Esophagus squamous epithelium (tissue), 4 donors: Measurements from ENCODE around the gene SKP1.

ENCODE experiments used
- CTCF ChIP-seq, 6 experiments: fragments of 450-650 bp in 4 of 6; fragments of 200-600 bp in 2 of 6; sonication (generic) in 2 of 6; IDR thresholded peaks; one replicate each; pipeline ENCODE4 v1.5.1; 2016 to 2019; ENCODE audit warnings: antibody characterized with exemption in 6 of 6, mild to moderate bottlenecking in 4 of 6, moderate library complexity in 4 of 6
- POLR2A ChIP-seq, 4 donors: fragments of 450-650 bp; IDR thresholded peaks; one replicate each; pipeline ENCODE4 v1.6.1; 2017; ENCODE audit warnings: antibody characterized with exemption in 4 of 4, mild to moderate bottlenecking in 4 of 4, moderate library complexity in 3 of 4

DNA sequence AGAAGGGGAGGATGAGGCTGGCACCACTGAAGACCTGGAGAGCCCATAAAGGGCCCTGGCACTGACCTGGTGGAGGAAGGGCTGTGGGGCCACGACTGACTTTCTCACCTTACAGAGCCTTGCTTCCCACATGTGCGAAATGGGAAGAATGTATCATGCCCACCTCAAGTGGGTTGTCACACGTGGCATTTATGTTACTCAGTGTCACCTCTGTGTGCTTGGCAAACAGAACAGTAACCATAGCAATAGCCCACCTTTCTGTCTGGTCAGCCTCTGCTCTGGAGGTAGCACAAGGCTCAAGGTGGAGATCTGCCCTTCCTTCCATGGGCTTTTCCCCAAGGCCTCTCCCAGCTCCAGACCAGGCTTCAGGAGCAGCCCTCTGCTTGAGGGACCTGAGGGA lies 45.6 kb downstream of the SKP1 start:
- no peak for TF ChIP-seq CTCF (IDR thresholded peaks at IDR 0.05)
- TF ChIP-seq POLR2A (IDR thresholded peaks at IDR 0.05), result no peak
